ENCODE measurements around the gene CUL9. TPM values are rescaled to one million over a fixed set of nuclear protein-coding genes. Genes with fewer than 3 reads are reported as not detected.

The CUL9 gene
- total RNA-seq, 2 experiments from 2014 or later: 32.9 to 37.0 TPM

- DNase-seq (ENCODE audit: low spot score): peak; percentile 39
- H3K9me2 ChIP-seq (ENCODE audit: insufficient read depth, low read length): no peaks in the 10 kb centered on the region
- no peak for TF ChIP-seq EZH2phosphoT487 (IDR thresholded peaks at IDR 0.05; ENCODE audit: borderline replicate concordance, low read depth, low read length)
- TF ChIP-seq CTCF (conservative IDR thresholded peaks at IDR 0.05; ENCODE audit: low read length): no peak
- POLR2A ChIA-PET: interaction anchor here (0.9 to 1.1 kb wide), 2 partner anchors 19 to 244 kb away, joined by 5 to 6 read pairs; no protein-coding TSS in a partner anchor
- no peaks in the 10 kb centered on the region for H3K9me3 ChIP-seq (ENCODE audit: low read length)
- peaks cover 22% of the 10 kb centered on the region for H4K20me1 ChIP-seq (ENCODE audit: insufficient read depth, low read length)
- peak overlapping the region; percentile 7 for H3K27ac ChIP-seq (ENCODE audit: low read depth, low read length, poor library complexity, severe bottlenecking)
- BruUV-seq (replicated peaks): no TSS peak
- peaks cover 28% of the 10 kb centered on the region for H3K36me3 ChIP-seq (ENCODE audit: insufficient read depth, low read length)
- no peak overlapping the region for H2AFZ ChIP-seq (ENCODE audit: low read length)
- H3K4me2 ChIP-seq (ENCODE audit: low read length): peak overlapping the region; percentile 97
- peaks cover 34% of the 10 kb centered on the region for H3K4me1 ChIP-seq (ENCODE audit: insufficient read depth, low read length, poor library complexity, severe bottlenecking)
- H3K4me3 ChIP-seq (ENCODE audit: low read depth, low read length, poor library complexity, severe bottlenecking): peak overlapping the region; percentile 90
- CTCF ChIA-PET (ENCODE audit: unreplicated experiment): interaction anchor here (0.8 kb wide), 1 partner anchor 185 kb away, joined by 3 read pairs; no protein-coding TSS in a partner anchor
- intact Hi-C loops (cut with micrococcal nuclease; ENCODE audit: unreplicated experiment): loop anchor here (5.0 to 10.0 kb wide), 3 partner anchors 305 to 608 kb away; partner anchors contain the start of genes TBCC, TJAP1 and UBR2
- H3K79me2 ChIP-seq (ENCODE audit: insufficient read depth, low read depth, low read length): peaks cover 18% of the 10 kb centered on the region; the same call in 1 of the 2 replicates
Observed at GRCh38 chr6:43172104-43173007, 9.6 kb upstream of the CUL9 start.

- BruUV-seq (replicated peaks): no TSS peak
Observed at GRCh38 chr6:43173591-43174262, 8.3 kb upstream of the CUL9 start.

More at GRCh38 chr6:43173591-43174262, 8.3 kb upstream of the CUL9 start:
- no peaks in the 10 kb centered on the region for H3K9me2 ChIP-seq (ENCODE audit: insufficient read depth, low read length)
- no peak overlapping the region for H2AFZ ChIP-seq (ENCODE audit: low read length)
- peaks cover 39% of the 10 kb centered on the region for H3K36me3 ChIP-seq (ENCODE audit: insufficient read depth, low read length)
- peaks cover 18% of the 10 kb centered on the region; the same call in 1 of the 2 replicates for H3K79me2 ChIP-seq (ENCODE audit: insufficient read depth, low read depth, low read length)
- peak overlapping the region; percentile 90 for H3K4me3 ChIP-seq (ENCODE audit: low read depth, low read length, poor library complexity, severe bottlenecking)
- H3K9me3 ChIP-seq (ENCODE audit: low read length): no peaks in the 10 kb centered on the region
- H3K4me2 ChIP-seq (ENCODE audit: low read length): peak overlapping the region; percentile 97
- TF ChIP-seq EZH2phosphoT487 (IDR thresholded peaks at IDR 0.05; ENCODE audit: borderline replicate concordance, low read depth, low read length) (no peak), CTCF (conservative IDR thresholded peaks at IDR 0.05; ENCODE audit: low read length) (no peak)
- peaks cover 22% of the 10 kb centered on the region for H4K20me1 ChIP-seq (ENCODE audit: insufficient read depth, low read length)
- peak; percentile 23 for DNase-seq (ENCODE audit: low spot score)
- H3K4me1 ChIP-seq (ENCODE audit: insufficient read depth, low read length, poor library complexity, severe bottlenecking): peaks cover 34% of the 10 kb centered on the region
- peak overlapping the region; percentile 35 for H3K27ac ChIP-seq (ENCODE audit: low read depth, low read length, poor library complexity, severe bottlenecking)
- intact Hi-C loops (cut with micrococcal nuclease; ENCODE audit: unreplicated experiment): loop anchor here (2.0 to 10.0 kb wide), 4 partner anchors 51 to 609 kb away; partner anchors contain the start of genes TBCC, TJAP1 and UBR2
- ChIA-PET POLR2A (interaction anchor here (0.6 to 1.5 kb wide), 7 partner anchors 30 to 1142 kb away, joined by 3 to 6 read pairs (median 4); partner anchors contain the start of genes DNPH1 and TMEM63B), CTCF (ENCODE audit: unreplicated experiment) (interaction anchor here (0.9 to 1.0 kb wide), 2 partner anchors 141 to 218 kb away, joined by 3 to 8 read pairs; no protein-coding TSS in a partner anchor)
